Vagina (tissue), 2 donors: ENCODE results near the gene DTYMK. TPM values are rescaled to one million over a fixed set of nuclear protein-coding genes. Genes with fewer than 3 reads are reported as not detected.
"Not testable (repeated sequence)": the region's sequence is repeated elsewhere in the genome, so short reads cannot be mapped to it uniquely, and the experiment has no call there.

Experiments used
- DNase-seq, 2 donors: peaks; one replicate each; pipeline ENCODE4 v3.0.0-alpha.2; 2017; ENCODE audit errors: extremely low spot score in 2 of 2
- H3K27ac ChIP-seq: fragments of 200-600 bp; sonication (generic); one replicate; pipeline ENCODE4 v1.5.1; 2019
- H3K27me3 ChIP-seq: fragments of 200-600 bp; sonication (generic); one replicate; pipeline ENCODE4 v1.5.1; 2019
- H3K36me3 ChIP-seq, 2 donors: fragments of 200-600 bp; sonication (generic); one replicate each; pipeline ENCODE4 v1.5.1; 2017 to 2019
- H3K4me1 ChIP-seq: fragments of 200-600 bp; sonication (generic); one replicate; pipeline ENCODE4 v1.5.1; 2019
- H3K4me3 ChIP-seq, 2 donors: fragments of 200-600 bp; sonication (generic); 1 replicate in 1 of 2; 2 replicates in 1 of 2; pipeline ENCODE4 v1.5.1; 2016 to 2019
- H3K9me3 ChIP-seq: fragments of 200-600 bp; sonication (generic); one replicate; pipeline ENCODE4 v1.5.1; 2019
- POLR2A ChIP-seq, 2 donors: fragments of 450-650 bp; IDR thresholded peaks; one replicate each; pipeline ENCODE4 v1.6.1; 2017; ENCODE audit warnings: antibody characterized with exemption in 2 of 2, mild to moderate bottlenecking in 2 of 2, moderate library complexity in 2 of 2
- POLR2AphosphoS5 ChIP-seq, 2 donors: sonication (generic); formaldehyde crosslinking; IDR thresholded peaks; one replicate each; pipeline ENCODE4 v1.9.0; 2017; ENCODE audit warnings: antibody characterized with exemption in 2 of 2, mild to moderate bottlenecking in 2 of 2, low read depth in 1 of 2; ENCODE audit not compliant: insufficient read depth in 1 of 2
- intact Hi-C: fragments of 100-400 bp; cut with DNase I; formaldehyde crosslinking; loops from one replicate; pipeline ENCODE4 v1.15.1; 2023
- total RNA-seq: library from RNA; depleted of rRNA; stranded (reverse); fragments of >200 nt; gene quantifications from one replicate; pipeline ENCODE4 v1.2.3, GENCODE V29; 2016
- TF ChIP-seq, protein P1 (sequence below), 3 experiments: fragments of 450-650 bp in 2 of 3; fragments of 200-600 bp in 1 of 3; sonication (generic) in 1 of 3; IDR thresholded peaks; one replicate each; pipeline ENCODE4 v1.5.1; 2017 to 2019; ENCODE audit warnings: antibody characterized with exemption in 3 of 3, mild to moderate bottlenecking in 2 of 3, moderate library complexity in 2 of 3

DTYMK gene
- total RNA-seq, 1 donor from 2014 or later, result 14.7 TPM

DNA sequence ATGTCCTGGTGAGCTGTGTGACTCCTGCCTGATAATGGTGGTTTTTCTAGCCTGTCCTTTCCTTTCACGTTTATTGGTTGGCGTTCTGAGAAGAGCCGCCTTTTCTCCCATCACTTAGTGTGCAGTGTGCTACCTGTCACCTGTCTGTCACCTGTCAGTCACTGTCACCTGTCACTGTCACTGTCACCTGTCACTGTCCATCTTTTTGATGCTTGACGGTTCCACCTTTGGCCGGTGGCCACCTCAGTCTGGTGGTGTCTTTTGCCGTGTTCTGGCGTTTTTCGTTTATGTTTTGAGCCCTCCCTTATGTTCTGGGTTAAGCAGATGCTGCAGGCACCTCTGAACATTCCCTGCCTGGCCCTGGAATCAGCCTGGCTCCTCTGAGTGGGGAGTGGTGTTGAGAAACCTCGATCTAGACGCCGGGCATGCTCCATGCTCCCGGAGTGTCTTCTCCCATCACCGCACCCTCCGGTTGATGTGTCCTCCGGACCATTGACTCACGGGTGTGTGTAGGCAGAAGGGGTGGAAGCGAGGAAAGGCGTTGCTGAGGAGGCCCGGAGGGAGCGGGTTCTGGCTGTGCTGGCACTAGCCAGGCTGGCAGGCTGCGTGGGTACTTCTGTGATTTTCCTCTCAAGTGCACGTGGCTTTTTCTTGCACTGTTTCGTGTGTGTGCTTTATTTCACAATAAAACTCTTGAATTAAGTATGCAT, 20.7 kb downstream of the DTYMK start:
- Histone ChIP-seq H3K36me3 (peaks cover 0 to 41% of the 10 kb centered on the region in 2 donors), H3K27ac (no peak overlapping the region), H3K9me3 (no peaks in the 10 kb centered on the region), H3K27me3 (no peaks in the 10 kb centered on the region), H3K4me1 (no peaks in the 10 kb centered on the region), H3K4me3 (no peak overlapping the region)
- intact Hi-C loops, result no loop called here
- TF ChIP-seq, protein P1, sequence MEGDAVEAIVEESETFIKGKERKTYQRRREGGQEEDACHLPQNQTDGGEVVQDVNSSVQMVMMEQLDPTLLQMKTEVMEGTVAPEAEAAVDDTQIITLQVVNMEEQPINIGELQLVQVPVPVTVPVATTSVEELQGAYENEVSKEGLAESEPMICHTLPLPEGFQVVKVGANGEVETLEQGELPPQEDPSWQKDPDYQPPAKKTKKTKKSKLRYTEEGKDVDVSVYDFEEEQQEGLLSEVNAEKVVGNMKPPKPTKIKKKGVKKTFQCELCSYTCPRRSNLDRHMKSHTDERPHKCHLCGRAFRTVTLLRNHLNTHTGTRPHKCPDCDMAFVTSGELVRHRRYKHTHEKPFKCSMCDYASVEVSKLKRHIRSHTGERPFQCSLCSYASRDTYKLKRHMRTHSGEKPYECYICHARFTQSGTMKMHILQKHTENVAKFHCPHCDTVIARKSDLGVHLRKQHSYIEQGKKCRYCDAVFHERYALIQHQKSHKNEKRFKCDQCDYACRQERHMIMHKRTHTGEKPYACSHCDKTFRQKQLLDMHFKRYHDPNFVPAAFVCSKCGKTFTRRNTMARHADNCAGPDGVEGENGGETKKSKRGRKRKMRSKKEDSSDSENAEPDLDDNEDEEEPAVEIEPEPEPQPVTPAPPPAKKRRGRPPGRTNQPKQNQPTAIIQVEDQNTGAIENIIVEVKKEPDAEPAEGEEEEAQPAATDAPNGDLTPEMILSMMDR (IDR thresholded peaks at IDR 0.05), result no peak
- TF ChIP-seq POLR2AphosphoS5 (IDR thresholded peaks at IDR 0.05; ENCODE audit: insufficient read depth in 1 of 2, low read depth in 1 of 2) (no peak), POLR2A (IDR thresholded peaks at IDR 0.05) (no peak)
- DNase-seq, result no peak

DNA sequence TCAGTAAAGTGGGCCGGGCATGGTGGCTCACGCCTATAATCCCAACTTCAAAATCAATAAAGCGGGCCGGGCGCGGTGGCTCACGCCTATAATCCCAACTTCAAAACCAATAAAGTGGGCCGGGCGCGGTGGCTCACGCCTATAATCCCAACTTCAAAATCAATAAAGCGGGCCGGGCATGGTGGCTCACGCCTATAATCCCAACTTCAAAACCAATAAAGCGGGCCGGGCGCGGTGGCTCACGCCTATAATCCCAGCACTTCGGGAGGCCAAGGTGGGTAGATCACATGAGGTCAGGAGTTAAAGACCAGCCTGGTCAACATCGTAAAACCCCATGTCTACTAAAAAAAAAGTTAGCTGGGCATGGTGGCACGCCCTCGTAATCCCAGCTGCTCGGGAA, 23.9 kb downstream of the DTYMK start:
- H3K36me3 ChIP-seq, result peaks cover 0 to 42% of the 10 kb centered on the region in 2 donors
- H3K27me3 ChIP-seq, DNase-seq, H3K4me3 ChIP-seq, H3K4me1 ChIP-seq, intact Hi-C loops, H3K9me3 ChIP-seq, H3K27ac ChIP-seq: not testable (repeated sequence)

DNA sequence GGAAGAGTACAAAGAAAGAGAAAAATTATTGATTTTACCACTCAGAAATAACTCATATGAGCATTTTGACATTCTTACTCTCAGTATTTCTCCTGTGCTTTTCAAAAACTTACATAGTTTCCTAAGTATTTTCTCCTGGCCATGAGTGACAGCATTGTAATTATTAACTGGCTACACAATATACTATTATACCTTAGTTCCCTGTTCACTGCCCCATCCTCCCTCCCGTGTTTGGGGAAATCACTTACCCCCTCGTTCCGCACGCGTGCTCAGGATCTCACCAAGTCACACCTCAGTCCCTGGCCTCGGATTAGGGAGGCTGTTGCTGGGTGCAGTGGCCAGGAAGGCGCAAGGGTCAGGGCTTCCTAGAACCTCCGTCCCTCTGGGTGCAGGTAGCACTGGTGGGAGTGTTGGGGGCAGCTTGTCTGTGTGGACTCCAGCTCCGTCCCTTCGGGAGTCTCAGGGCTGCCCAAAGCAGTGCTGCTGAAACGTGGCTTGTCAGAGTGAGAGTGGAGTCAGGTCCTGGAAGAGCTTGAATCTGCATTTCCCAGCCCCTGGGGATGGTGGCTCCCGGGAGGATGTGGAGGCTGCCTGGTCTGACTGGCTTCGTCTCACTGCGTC, 25.9 kb downstream of the DTYMK start:
- H3K27ac ChIP-seq, result no peak overlapping the region
- peaks cover 0 to 36% of the 10 kb centered on the region in 2 donors for H3K36me3 ChIP-seq
- TF ChIP-seq, protein P1 (IDR thresholded peaks at IDR 0.05), result no peak
- no peak for TF ChIP-seq POLR2A (IDR thresholded peaks at IDR 0.05)
- TF ChIP-seq POLR2AphosphoS5 (IDR thresholded peaks at IDR 0.05; ENCODE audit: insufficient read depth in 1 of 2, low read depth in 1 of 2), result no peak
- intact Hi-C loops, result no loop called here
- DNase-seq, result no peak
- no peaks in the 10 kb centered on the region for H3K9me3 ChIP-seq
- no peaks in the 10 kb centered on the region for H3K4me1 ChIP-seq
- H3K27me3 ChIP-seq, result no peaks in the 10 kb centered on the region
- H3K4me3 ChIP-seq, result no peak overlapping the region

- Histone ChIP-seq H3K9me3 (no peaks in the 10 kb centered on the region), H3K4me1 (no peaks in the 10 kb centered on the region), H3K27ac (no peak overlapping the region), H3K27me3 (no peaks in the 10 kb centered on the region), H3K36me3 (peaks cover 0 to 51% of the 10 kb centered on the region in 2 donors), H3K4me3 (no peak overlapping the region)
- no peak for DNase-seq
- intact Hi-C loops, result no loop called here
- TF ChIP-seq, protein P1 (IDR thresholded peaks at IDR 0.05), result peak in 2 of 3 experiments; percentile 13 to 46
- TF ChIP-seq POLR2A (IDR thresholded peaks at IDR 0.05) (no peak), POLR2AphosphoS5 (IDR thresholded peaks at IDR 0.05; ENCODE audit: insufficient read depth in 1 of 2, low read depth in 1 of 2) (no peak)
These were observed 27.4 kb downstream of the DTYMK start for GRCh38 chr2:241659150-241659739.

- intact Hi-C loops, result no loop called here
- H3K36me3 ChIP-seq, result peaks cover 0 to 59% of the 10 kb centered on the region in 2 donors
- no peak for TF ChIP-seq POLR2A (IDR thresholded peaks at IDR 0.05)
- TF ChIP-seq POLR2AphosphoS5 (IDR thresholded peaks at IDR 0.05; ENCODE audit: insufficient read depth in 1 of 2, low read depth in 1 of 2), result no peak
- TF ChIP-seq, protein P1 (IDR thresholded peaks at IDR 0.05), result no peak
- DNase-seq, result no peak
- no peak overlapping the region for H3K4me3 ChIP-seq
- H3K27ac ChIP-seq, result no peak overlapping the region
- no peaks in the 10 kb centered on the region for H3K9me3 ChIP-seq
- H3K27me3 ChIP-seq, result no peaks in the 10 kb centered on the region
- H3K4me1 ChIP-seq, result no peaks in the 10 kb centered on the region
These were observed 28.3 kb downstream of the DTYMK start for GRCh38 chr2:241658296-241658695.
